Fibroblast of skin of left quadriceps (primary cell): ENCODE results near the gene TADA3.

Experiments used
- DNase-seq, 2 experiments: peaks; one replicate each; pipeline ENCODE4 v3.0.0-alpha.2; 2013; ENCODE audit warnings: low read depth in 2 of 2

TADA3 gene

GRCh38 chr3:9792405-9793160, at the start of gene TADA3, which contains the start of gene ARPC4:
TSS of gene TADA3 (minus strand) at chr3:9792473. CDS start at chr3:9791466, 1,007 bp downstream.
TSS of gene ARPC4 (plus strand) at chr3:9793082. CDS start at chr3:9793122, 40 bp downstream.
- DNase-seq, result peak; percentile 96

- no peak for DNase-seq
Observed at GRCh38 chr3:9841015-9841414, 48.7 kb upstream of the TADA3 start.

- DNase-seq, result no peak
Observed at GRCh38 chr3:9838856-9839255, 46.6 kb upstream of the TADA3 start.

GRCh38 chr3:9837701-9838582, 45.7 kb upstream of the TADA3 start:
- DNase-seq, result no peak

- DNase-seq, result no peak
Observed at GRCh38 chr3:9834520-9835380, 42.5 kb upstream of the TADA3 start.

GRCh38 chr3:9833078-9833477, 40.8 kb upstream of the TADA3 start:
- no peak for DNase-seq

GRCh38 chr3:9831253-9831652, 39.0 kb upstream of the TADA3 start:
- no peak for DNase-seq

- DNase-seq, result no peak
Observed at GRCh38 chr3:9828801-9829755, 36.8 kb upstream of the TADA3 start.

GRCh38 chr3:9826815-9827573, 34.7 kb upstream of the TADA3 start:
- no peak for DNase-seq

- no peak for DNase-seq
Observed at GRCh38 chr3:9825451-9826040, 33.3 kb upstream of the TADA3 start.

- no peak for DNase-seq
Observed at GRCh38 chr3:9820946-9821345, 28.7 kb upstream of the TADA3 start.

- DNase-seq, result no peak
Observed at GRCh38 chr3:9820543-9820942, 28.3 kb upstream of the TADA3 start.

GRCh38 chr3:9818666-9819335, 26.5 kb upstream of the TADA3 start:
- no peak for DNase-seq

- no peak for DNase-seq
Observed at GRCh38 chr3:9817436-9817835, 25.2 kb upstream of the TADA3 start.

GRCh38 chr3:9815986-9816385, 23.7 kb upstream of the TADA3 start:
- DNase-seq, result no peak

GRCh38 chr3:9812870-9813483, 20.7 kb upstream of the TADA3 start:
- DNase-seq, result no peak

- DNase-seq, result no peak
Observed at GRCh38 chr3:9810846-9811245, 18.6 kb upstream of the TADA3 start.

GRCh38 chr3:9810433-9810770, 18.1 kb upstream of the TADA3 start:
- DNase-seq, result no peak
